Hematopoietic multipotent progenitor cell treated with erythropoietin and hydrocortisone succinate and interleukin-3 and kit ligand, for 15 days (in vitro differentiated cells): ENCODE results near the gene LDAH.
"Not testable (repeated sequence)": the region's sequence is repeated elsewhere in the genome, so short reads cannot be mapped to it uniquely, and the experiment has no call there.

Experiments used
- DNase-seq: peaks from one replicate; pipeline ENCODE4 v3.0.0-alpha.2; 2015; ENCODE audit warnings: low spot score

Gene LDAH

DNA sequence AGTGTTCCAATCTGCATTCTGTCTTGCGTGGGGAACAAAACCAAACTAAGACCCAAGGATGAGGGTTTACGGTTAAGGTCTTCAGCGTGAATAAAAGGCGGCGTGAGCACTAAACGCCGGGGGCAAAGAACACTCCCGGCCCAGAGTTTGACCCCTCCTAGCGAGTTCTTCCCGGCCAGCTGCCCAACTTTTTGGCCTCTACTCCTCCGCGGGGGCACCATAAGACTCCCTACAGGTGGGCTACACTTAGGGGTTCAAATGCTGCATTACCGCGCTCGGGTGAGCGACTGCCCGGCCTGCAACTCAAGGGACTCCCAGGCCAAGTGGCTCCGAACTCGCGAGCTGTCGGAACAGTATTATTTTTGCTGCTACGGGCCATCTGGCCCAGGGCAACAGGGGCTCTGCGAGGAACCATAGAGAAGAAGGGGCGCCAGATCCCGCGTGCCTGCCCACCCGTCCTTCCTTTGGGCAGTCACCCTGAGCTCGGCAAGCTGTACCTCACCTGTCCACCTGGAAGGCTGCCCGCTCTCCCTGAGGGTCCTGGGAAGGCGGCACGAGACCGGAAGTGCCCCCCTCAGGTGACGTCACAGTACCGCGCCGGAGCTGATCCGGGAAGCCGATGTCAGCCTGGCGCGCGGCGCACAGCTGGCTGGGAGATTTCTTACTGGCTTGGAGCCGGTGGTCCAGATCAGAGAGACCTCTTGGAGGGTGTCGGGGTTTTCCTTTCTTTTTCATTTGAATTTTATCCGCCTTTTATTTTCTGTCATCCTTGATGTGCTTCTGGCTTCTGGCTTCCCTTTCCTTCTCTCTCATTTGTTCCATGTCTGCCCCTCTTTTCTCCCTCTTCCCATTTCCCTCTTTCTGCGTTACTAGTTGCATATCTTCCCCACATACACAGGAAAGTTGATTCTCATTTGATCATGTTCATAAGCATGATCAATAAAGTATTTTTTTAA lies at the start of gene LDAH:
TSS of gene LDAH (minus strand) at position 567 of the 956 bp plus-strand sequence. CDS start 21,638 bp downstream, outside the sequence.
- peak; percentile 81 for DNase-seq

DNA sequence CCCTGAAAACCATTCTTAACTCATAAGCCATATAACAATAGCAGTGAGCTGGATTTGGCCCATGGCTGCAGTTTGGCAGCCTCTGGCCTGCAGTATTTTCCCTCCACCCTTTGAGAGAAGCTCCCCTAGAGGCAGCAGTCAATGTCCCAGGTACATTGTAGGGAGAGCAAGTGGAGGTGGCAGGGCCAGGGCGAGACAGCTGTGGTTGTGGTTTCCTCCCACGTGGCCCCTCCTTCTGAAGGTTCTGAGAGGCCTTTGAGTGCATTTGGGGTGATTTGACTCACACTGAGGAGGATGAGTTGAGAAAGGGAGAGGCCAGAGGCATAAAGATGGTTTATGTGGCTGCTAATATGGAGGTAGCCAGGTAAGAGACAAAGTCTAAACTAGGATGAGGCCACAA lies 45.5 kb upstream of the LDAH start:
- no peak for DNase-seq

DNA sequence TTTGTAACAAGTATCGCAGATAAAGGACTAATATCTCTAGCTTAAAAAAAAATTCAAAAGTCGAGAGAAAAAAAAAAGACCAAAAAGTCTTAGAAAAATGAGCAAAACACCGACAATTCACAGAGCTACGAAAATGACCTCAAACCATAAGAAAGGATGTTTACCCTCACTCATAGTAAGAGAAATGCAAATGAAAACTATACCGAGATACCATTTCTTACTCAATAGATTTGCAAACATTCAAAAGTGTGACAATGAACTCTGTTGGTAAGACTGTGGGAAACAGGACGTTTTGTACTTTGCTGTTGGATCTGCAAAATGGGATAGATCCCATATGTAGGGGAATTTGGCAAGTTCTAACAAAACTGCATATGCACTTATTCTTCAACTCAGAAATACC lies 39.9 kb upstream of the LDAH start:
- no peak for DNase-seq

DNA sequence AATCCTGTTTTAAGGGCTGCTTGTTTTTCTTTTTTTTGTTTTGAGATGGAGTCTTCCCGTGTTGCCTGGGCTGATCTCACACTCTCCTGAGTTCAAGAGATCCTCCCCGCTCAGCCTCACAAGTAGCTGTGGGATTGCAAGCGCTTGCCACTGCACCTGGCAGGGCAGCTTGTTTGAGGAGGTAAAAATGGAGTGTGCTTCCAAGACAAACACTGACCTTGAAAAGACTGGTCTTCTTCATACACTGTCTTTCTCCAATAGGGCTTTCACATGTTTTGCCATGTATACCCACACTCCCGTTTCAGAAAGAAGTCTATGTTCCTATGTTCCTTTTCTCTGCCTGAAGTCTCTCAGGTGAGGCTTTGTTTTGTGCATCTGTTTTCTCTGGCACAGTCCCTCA lies 32.6 kb upstream of the LDAH start:
- no peak for DNase-seq

DNA sequence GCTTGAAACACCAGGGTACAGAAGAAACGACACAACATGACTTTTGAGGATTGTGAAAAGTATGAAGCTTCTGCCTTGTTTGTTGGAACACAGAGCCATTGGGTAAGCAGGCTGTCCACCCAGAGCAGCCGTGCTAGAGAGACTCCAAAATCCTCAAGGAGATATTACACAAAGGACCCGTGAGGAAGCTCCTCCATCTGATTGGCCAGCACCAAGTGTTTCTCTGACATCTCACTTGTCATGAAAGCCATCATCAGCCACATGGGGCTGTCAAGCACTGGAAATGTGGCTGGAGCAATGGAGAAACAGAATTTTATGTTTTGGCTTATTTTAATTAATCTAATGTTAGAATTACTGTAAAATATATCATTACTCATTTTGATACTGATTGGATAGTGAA lies 29.8 kb upstream of the LDAH start:
- DNase-seq: no peak

DNA sequence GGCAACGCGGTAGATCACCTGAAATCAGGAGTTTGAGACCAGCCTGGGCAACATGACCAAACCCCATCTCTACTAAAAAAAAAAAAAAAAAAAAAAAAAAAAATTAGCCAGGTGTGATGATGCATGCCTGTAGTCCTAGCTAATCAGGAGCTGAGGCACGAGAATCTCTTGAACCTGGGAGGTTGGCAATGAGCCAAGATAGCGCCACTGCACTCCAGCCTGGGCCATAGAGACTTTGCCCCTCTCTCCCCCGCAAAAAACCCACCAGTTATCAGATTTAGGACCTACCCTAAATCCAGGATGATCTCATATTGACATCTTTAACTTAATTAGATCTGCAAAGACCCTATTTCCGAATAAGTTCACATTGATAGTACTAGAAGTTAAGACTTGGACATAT lies 29.2 kb upstream of the LDAH start:
- no peak for DNase-seq

DNA sequence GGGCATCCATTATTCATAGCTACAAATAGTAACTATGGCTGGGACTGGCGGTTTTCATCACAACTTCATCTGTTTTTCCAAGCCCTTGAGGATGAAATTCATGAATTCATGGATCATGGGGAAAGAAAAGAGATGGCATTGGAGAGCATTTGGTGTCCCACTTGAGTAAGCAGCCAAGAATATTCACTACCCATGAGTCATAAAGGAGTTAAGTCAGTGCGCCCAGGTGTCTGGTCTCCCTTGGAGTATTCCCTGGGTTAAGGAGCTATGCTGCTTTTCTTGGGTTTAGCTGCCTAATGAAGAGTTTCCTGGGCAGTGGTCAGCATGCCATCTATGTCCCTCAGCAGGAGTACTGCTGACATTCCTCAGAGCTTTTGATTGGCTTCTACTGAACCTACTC lies 21.3 kb upstream of the LDAH start:
- no peak for DNase-seq

DNA sequence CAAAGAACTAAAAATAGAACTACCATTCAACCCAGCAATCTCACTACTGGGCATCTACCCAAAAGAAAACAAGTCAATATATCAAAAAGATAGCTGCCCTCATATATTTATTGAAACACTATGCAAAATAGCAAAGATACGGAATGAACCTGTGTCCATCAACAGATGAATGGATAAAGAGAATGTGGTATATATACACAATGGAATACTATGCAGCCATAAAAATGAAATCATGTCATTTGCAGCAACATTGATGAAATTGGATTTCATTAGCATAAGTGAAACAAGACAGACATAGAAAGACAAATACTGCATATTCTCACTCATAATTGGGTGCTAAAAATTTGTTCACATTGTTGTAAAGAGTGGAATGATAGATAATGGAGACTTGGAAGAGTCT lies 16.2 kb upstream of the LDAH start:
- DNase-seq: no peak

DNA sequence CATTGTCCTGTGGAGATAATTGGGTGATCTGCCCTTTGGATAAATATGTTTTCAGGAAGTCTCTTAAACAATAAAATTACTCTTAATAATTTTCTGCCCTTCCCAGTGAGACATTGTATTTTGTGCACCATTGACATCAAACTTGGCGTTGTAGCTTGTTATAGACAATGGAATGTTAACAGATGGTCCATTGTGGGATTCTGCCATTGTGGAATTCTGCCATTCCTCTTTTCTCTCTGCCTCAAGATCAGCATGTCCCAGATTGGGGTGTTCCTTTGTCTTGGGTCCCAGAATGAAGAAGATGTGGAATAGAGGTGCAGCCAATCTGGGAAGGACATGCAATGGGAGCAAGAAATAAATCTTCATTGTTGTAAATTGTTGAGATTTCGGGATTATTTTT lies 15.1 kb upstream of the LDAH start:
- DNase-seq: no peak

DNA sequence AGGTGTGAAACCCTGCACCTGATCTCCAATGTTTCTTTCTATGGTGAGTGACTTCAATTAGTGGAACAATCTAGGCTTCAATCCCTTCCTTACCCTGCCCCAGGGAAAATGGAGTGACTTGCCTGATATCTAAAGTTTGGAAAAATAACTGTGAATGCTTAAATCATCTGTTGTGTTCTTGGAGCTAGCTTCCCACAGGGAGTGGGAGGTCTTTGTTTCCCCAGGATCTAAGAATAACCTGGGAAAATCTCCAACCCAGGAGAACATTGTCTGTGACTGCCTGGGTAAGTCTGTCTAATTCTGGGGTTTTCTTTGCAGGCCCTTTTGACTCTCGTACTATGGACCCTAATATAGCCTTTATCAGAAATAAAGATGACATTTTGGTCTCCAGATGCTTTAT lies 13.6 kb upstream of the LDAH start:
- no peak for DNase-seq

DNA sequence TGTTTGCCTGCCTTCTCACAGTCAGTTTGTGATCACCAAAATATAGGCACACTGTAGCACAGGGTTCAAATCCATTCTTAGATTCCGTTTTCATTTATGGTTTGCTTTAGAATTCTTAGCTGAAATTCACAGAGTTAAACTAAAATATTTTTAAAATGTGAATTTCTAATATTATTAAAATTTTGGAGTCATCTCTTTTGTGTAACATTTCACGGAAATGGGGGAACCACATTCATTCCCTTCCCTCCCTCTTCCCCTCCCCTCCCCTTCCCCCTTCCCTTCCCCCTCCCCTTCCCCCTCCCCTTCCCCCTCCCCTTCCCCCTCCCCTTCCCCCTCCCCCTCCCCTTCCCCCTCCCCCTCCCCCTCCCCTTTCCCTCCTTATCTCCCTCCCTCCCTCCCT lies 11.4 kb upstream of the LDAH start:
- DNase-seq: no peak

DNA sequence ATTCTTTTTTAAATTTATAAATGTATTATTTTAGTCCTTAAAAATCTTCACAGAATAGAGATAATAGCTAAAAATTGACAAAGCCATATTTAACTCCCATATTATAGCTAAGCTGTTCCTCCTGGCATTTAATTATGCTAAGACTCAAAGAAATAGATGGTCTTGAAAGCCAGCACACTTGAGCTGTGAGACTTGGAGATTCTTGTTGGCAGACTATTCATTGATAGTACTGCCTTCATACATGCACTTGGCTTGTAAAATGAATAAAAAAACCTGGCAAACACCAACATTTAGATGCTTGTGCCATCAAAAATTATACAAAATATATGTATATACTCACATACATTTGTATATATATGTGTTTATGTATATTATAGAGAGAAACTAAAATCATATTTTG lies 9.7 kb upstream of the LDAH start:
- DNase-seq: no peak

DNA sequence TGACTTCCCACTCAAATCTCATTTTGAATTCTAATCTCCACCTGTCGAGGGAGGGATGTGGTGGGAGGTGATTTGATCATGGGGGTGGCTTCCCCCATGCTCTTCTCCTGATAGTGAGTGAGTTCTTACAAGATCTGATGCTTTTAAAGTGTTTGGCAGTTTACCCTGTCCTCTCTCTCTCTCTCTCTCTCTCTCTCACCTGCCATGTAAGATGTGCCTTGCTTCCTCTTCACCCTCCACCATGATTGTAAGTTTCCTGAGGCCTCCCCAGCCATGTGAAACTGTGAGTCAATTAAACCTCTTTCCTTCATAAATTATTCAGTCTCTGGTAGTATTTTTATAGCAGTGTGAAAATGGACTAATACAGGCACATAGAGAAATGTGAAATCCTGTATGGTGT lies 7.0 kb upstream of the LDAH start:
- DNase-seq: no peak

DNA sequence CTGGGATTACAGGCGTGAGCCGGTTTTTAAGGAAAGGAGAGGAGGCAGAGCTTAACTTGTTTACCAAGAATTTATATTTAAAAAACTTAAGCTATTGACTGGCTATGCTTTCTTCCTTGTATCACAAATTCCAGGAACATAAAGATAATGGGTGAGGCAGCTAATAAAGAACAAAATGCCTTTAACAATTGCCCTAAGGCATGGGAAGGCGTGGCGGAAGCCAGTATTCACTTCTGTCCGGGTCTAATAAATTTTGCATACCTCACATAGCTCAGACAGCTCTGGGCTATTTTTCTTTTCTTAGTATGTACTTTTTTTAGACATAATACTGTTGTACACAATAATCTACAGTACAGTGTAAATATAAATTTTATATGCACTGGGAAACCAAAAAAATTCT lies 1.0 kb upstream of the LDAH start:
- no peak for DNase-seq

DNA sequence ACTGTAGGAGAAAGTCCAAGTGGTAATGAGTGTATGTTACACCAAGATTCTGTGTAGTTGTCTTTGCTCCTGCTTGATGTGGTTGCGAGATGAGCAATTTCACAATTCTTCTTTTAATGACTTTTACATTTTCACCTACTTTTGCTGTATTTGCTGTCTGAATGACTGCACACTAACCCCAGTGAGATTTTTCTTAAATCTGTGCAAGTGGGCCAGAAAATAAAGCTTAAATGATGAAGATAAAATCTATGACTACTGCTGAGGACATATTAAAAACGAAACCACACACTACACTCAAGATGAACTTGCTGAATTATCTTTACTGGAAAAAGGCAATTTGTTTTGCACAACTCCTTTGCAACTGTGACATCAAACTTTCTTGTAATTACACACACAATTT lies 4.1 kb downstream of the LDAH start:
- DNase-seq: no peak

DNA sequence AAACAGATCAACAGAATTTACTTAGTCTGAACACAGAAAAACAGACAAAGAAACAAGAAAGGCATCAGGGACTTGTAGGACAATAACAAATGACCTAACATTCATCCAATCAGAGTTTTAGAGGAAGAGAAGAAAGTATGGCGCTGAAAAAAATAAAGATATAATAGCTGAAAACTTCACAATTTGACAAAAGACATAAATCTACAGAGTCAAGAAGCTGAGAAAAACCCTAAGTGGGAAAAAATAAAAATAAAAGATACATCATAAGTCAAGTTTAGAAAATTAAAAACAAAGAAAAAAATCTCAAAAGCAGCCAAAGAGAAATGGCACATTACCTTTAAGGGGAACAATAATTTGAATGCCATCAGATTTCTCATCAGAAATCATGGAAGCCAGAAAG lies 7.7 kb downstream of the LDAH start:
- DNase-seq: no peak

DNA sequence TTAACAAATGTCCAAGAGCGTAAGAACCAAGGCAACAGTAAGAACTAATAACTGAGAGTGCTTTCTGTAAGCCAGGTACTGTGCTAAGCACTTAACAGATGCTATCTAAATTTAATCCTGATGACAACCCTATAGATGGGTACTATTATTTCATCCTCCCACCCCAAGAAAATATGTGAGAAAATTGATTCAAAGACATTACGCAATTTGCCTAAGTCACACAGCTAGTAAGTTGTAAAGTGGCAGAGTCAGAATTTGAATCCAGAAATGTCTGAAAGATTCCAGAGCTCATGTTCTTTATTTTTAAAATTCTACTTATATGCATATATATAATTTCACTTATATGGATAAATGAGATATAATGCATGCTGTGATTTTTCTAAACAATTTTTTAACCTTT lies 10.1 kb downstream of the LDAH start:
- no peak for DNase-seq

DNA sequence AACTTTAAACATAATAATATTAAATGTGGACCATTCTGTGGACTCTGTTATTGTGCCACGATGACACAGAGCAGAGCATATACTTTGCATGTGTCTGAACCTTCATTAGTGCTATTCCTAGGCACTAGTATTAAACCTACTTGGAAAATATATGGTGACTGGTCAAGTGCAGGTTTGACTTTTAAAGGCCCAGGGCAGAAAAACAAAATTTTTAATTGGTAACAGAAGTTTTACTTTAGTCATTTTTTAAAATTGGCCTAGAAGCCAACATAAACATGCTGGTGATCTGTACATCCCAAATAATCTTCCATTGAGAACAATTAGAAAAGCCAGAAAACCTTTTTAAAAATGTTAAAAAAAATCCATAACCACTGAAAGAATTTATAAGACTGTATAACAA lies 16.6 kb downstream of the LDAH start:
- no peak for DNase-seq

DNA sequence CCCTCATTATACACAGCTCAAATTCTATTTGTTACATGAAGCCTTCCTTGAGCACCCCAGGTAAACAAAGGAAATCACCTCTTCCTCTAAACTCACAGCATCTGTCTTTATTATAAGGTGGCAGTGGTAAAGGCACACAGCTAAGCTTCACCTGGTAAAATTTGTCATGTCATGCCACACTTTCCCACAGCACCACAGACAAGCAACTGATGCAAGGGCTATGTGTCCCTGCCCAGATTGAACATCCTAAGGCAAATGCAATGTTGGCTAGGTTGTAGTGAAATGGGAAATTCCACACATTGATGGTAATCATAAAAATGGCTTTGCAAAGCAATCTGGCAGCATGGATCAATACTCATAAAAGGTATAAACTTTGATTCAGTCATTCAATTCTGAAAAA lies 18.9 kb downstream of the LDAH start:
- no peak for DNase-seq

DNA sequence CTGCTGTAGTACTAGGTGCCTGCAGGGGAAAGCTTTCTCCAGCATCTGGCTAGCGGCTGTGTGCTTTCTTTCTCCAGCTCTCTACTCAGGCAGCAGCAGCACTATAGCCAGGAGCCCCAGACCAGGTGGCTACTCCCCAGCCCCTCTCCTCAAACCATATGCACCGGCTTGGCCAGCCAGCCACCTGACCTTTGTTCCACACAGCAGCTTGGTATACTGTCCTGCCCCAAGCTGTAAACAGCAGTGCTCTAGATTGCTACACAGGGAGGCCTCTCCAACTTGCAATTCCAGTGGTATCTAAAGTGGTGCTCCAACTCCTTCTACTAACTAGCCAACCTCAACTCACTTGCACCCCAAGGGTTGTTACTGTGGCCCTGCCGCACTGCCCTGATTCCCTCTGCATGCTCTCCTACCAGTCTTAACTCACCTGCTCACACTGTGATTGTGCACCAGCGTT lies 19.6 kb downstream of the LDAH start:
- no peak for DNase-seq

DNA sequence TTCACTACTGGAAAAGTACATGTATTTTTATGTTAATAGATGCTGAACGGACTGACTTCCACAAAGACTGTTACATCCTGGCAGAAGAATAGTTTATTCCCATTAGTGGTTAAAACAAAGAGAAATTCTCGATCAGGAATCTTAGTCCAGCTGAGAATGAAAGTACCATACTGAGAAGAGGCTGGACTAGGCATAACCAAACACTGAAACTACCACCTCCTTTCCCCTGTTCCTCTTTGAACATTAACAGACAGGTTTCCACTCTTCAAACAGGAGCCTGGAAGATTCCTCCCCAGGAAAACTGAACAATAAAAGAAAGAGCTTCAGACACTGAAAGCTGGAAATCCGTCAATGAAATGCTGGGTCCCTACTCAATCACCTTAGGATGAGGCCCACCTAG lies 25.8 kb downstream of the LDAH start:
- no peak for DNase-seq

DNA sequence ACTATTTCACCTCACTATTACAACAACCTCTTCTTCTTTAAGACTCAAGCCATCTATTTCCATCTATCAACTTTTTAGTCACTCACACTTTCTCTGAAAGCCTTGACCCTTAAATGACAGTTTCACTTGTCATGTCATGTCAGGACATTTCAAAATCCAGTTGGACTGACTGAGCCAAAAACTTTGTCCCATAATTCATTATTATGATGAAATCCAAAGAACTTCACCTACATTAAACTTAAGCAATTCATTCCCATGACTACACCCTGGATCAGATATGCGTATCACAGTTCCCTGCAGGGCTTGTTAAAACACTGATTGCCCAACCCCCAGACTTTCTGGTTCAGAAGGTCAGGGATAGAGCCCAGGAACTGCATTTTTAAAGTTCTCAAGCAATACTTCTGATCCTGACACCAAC lies 26.5 kb downstream of the LDAH start:
- no peak for DNase-seq

DNA sequence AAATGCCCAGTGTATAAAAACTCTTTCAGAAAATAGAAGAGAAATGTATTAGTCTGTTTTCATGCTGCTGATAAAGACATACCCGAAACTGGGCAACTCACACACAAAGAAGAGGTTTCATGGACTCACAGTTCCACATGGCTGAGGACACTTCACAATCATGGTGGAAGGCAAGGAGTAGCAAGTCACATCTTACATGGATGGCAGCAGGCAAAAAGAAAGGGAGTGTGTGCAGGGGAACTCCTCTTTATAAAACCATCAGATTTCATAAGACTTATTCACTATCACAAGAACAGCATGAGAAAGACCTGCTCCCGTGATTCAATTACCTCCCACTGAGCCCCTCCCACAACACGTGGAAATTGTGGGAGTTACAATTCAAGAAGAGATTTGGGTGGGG lies 29.0 kb downstream of the LDAH start:
- not testable (repeated sequence) for DNase-seq

DNA sequence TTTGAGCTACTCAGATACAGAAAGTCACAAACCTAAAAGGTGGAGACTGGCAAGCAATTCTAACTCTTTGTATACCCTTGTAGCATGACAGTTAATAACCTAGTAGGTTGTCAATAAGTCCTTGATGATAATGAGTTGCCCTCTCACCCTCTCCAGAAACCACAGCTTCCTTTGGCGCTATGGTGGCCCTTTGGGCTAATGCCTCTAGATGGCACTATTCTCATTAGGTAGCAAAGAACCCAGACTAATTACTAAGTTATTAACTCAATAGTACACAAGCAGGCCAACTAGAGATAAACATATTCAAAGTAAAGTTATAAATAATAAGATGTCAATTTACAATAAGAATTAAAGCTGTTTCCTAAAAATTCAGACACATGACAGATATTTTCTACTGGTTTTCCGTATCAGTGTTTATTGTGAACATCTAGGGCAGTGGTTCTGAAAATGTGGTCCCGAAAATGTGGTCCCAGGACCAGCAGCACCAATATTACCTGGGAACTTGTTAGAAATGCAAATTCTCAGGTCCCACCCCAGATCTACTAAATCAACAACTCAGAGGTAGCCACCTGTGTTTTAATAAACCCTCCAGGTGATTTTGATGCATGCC lies 41.1 kb downstream of the LDAH start:
- peak; percentile 52 for DNase-seq
